Vagina (tissue), 2 donors: ENCODE data around the gene PKM.

Experiments
- CTCF ChIP-seq, 3 experiments: fragments of 450-650 bp in 2 of 3; fragments of 200-600 bp in 1 of 3; sonication (generic) in 1 of 3; IDR thresholded peaks; one replicate each; pipeline ENCODE4 v1.5.1; 2017 to 2019; ENCODE audit warnings: antibody characterized with exemption in 3 of 3, mild to moderate bottlenecking in 2 of 3, moderate library complexity in 2 of 3
- POLR2AphosphoS5 ChIP-seq, 2 donors: sonication (generic); formaldehyde crosslinking; IDR thresholded peaks; one replicate each; pipeline ENCODE4 v1.9.0; 2017; ENCODE audit warnings: antibody characterized with exemption in 2 of 2, mild to moderate bottlenecking in 2 of 2, low read depth in 1 of 2; ENCODE audit not compliant: insufficient read depth in 1 of 2

GRCh38 chr15:72278737-72279136, 47.7 kb upstream of the PKM start:
- TF ChIP-seq CTCF (IDR thresholded peaks at IDR 0.05): no peak
- no peak for TF ChIP-seq POLR2AphosphoS5 (IDR thresholded peaks at IDR 0.05; ENCODE audit: insufficient read depth in 1 of 2, low read depth in 1 of 2)
